ENCODE results near the gene CD84.

DNA sequence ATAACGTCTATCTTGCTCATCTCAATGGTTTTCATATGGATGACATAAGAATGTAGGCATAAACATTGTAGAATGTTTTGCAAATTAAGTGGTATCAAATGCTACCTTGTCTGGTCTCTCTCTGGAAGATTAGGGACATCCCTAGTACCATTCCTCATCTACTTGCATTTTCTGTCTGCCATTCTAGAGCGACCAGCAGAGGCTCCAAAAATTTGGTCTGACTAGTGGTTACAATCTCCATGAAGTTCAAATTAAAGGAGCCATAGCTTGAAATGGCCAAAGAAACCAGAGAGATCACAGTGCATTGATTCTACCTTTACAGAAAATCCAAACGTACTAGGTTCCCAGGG lies 1.1 kb downstream of the CD84 start:
- no peak for TF ChIP-seq EZH2phosphoT487 (IDR thresholded peaks at IDR 0.05)
- TF ChIP-seq, protein P1, sequence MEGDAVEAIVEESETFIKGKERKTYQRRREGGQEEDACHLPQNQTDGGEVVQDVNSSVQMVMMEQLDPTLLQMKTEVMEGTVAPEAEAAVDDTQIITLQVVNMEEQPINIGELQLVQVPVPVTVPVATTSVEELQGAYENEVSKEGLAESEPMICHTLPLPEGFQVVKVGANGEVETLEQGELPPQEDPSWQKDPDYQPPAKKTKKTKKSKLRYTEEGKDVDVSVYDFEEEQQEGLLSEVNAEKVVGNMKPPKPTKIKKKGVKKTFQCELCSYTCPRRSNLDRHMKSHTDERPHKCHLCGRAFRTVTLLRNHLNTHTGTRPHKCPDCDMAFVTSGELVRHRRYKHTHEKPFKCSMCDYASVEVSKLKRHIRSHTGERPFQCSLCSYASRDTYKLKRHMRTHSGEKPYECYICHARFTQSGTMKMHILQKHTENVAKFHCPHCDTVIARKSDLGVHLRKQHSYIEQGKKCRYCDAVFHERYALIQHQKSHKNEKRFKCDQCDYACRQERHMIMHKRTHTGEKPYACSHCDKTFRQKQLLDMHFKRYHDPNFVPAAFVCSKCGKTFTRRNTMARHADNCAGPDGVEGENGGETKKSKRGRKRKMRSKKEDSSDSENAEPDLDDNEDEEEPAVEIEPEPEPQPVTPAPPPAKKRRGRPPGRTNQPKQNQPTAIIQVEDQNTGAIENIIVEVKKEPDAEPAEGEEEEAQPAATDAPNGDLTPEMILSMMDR (IDR thresholded peaks at IDR 0.05): no peak

All from neural progenitor cell (in vitro differentiated cells).